H9 (cell line): ENCODE data around the gene NOL9. TPM values are rescaled to one million over a fixed set of nuclear protein-coding genes. Genes with fewer than 3 reads are reported as not detected.

Experiments used
- DNase-seq: peaks from one replicate; pipeline ENCODE4 v3.0.0-alpha.2; 2017
- H2AFZ ChIP-seq: one replicate; pipeline ENCODE4 v1.6.1; 2013; ENCODE audit warnings: mild to moderate bottlenecking, low read length, control low read depth, moderate library complexity
- H2AK5ac ChIP-seq: 2 replicates; pipeline ENCODE4 v1.6.1; 2013; ENCODE audit warnings: low read length, control low read depth, mixed read lengths; ENCODE audit not compliant: insufficient read length
- H2BK120ac ChIP-seq: one replicate; pipeline ENCODE4 v1.6.1; 2013; ENCODE audit warnings: low read depth, mild to moderate bottlenecking, low read length, control low read depth, inconsistent platforms; ENCODE audit not compliant: poor library complexity, severe bottlenecking
- H2BK12ac ChIP-seq: 2 replicates; pipeline ENCODE4 v1.6.1; 2013; ENCODE audit warnings: low read length, control low read depth, mixed read lengths, low read depth; ENCODE audit not compliant: insufficient read length
- H2BK15ac ChIP-seq: 2 replicates; pipeline ENCODE4 v1.6.1; 2013; ENCODE audit warnings: low read depth, low read length, control low read depth
- H2BK20ac ChIP-seq: one replicate; pipeline ENCODE4 v1.6.1; 2013; ENCODE audit warnings: low read depth, mild to moderate bottlenecking, low read length, control low read depth, inconsistent platforms; ENCODE audit not compliant: poor library complexity, severe bottlenecking
- H2BK5ac ChIP-seq: 2 replicates; pipeline ENCODE4 v1.6.1; 2013; ENCODE audit warnings: low read length, control low read depth, mixed read lengths; ENCODE audit not compliant: insufficient read length
- H3K14ac ChIP-seq: 2 replicates; pipeline ENCODE4 v1.6.1; 2013; ENCODE audit warnings: low read length, control low read depth; ENCODE audit not compliant: insufficient read depth
- H3K18ac ChIP-seq: 2 replicates; pipeline ENCODE4 v1.6.1; 2013; ENCODE audit warnings: low read depth, mild to moderate bottlenecking, mixed read lengths, low read length, control low read depth; ENCODE audit not compliant: insufficient read length
- H3K23ac ChIP-seq: 2 replicates; pipeline ENCODE4 v1.6.1; 2013; ENCODE audit warnings: low read length, control low read depth, mixed read lengths, low read depth; ENCODE audit not compliant: insufficient read length
- H3K23me2 ChIP-seq: 2 replicates; pipeline ENCODE4 v1.6.1; 2013; ENCODE audit warnings: low read depth, mild to moderate bottlenecking, mixed read lengths, low read length, control low read depth; ENCODE audit not compliant: insufficient read length, poor library complexity, severe bottlenecking
- H3K27ac ChIP-seq: 2 replicates; pipeline ENCODE4 v1.5.1; 2013; ENCODE audit warnings: low read length, control low read depth, mixed read lengths, low read depth; ENCODE audit not compliant: insufficient read length
- H3K27me3 ChIP-seq: 2 replicates; pipeline ENCODE4 v1.6.1; 2013; ENCODE audit warnings: low read length, control low read depth, inconsistent platforms; ENCODE audit not compliant: insufficient read depth
- H3K4ac ChIP-seq: 2 replicates; pipeline ENCODE4 v1.6.1; 2013; ENCODE audit warnings: low read depth, mild to moderate bottlenecking, control low read depth, inconsistent platforms, low read length, moderate library complexity
- H3K4me1 ChIP-seq: 2 replicates; pipeline ENCODE4 v1.6.1; 2013; ENCODE audit warnings: low read length, control low read depth, inconsistent platforms; ENCODE audit not compliant: insufficient read depth
- H3K4me2 ChIP-seq: 2 replicates; pipeline ENCODE4 v1.6.1; 2013; ENCODE audit warnings: low read length, control low read depth, mixed read lengths; ENCODE audit not compliant: insufficient read length, insufficient read depth
- H3K56ac ChIP-seq: 2 replicates; pipeline ENCODE4 v1.6.1; 2013; ENCODE audit warnings: low read depth, mild to moderate bottlenecking, mixed read lengths, low read length, control low read depth; ENCODE audit not compliant: insufficient read length
- H3K79me1 ChIP-seq: 2 replicates; pipeline ENCODE4 v1.6.1; 2013; ENCODE audit warnings: low read depth, mild to moderate bottlenecking, moderate library complexity, low read length, control low read depth, inconsistent platforms; ENCODE audit not compliant: insufficient read depth, poor library complexity, severe bottlenecking
- H3K79me2 ChIP-seq: 2 replicates; pipeline ENCODE4 v1.6.1; 2013; ENCODE audit warnings: low read length, control low read depth, inconsistent platforms; ENCODE audit not compliant: insufficient read depth
- H3K9ac ChIP-seq: 2 replicates; pipeline ENCODE4 v1.6.1; 2013; ENCODE audit warnings: low read length, control low read depth, mixed read lengths; ENCODE audit not compliant: insufficient read length; ENCODE audit errors: extremely low read depth
- H3K9me3 ChIP-seq: one replicate; pipeline ENCODE4 v1.6.1; 2013; ENCODE audit warnings: low read depth, low read length, inconsistent platforms; ENCODE audit not compliant: control insufficient read depth
- H3T11ph ChIP-seq: one replicate; pipeline ENCODE4 v1.6.1; 2013; ENCODE audit warnings: mild to moderate bottlenecking, low read length, control low read depth, inconsistent platforms
- H4K20me1 ChIP-seq: one replicate; pipeline ENCODE4 v1.6.1; 2013; ENCODE audit not compliant: control insufficient read depth, insufficient read length, insufficient read depth
- H4K5ac ChIP-seq: 2 replicates; pipeline ENCODE4 v1.6.1; 2013; ENCODE audit warnings: low read depth, mild to moderate bottlenecking, mixed read lengths, low read length, control low read depth; ENCODE audit not compliant: insufficient read length
- H4K8ac ChIP-seq: replicated peaks from 2 replicates; pipeline ENCODE4 v1.6.1; 2013; ENCODE audit warnings: low read length, control low read depth, mixed read lengths, low read depth; ENCODE audit not compliant: insufficient read length
- H4K91ac ChIP-seq: 2 replicates; pipeline ENCODE4 v1.6.1; 2013; ENCODE audit warnings: low read depth, mild to moderate bottlenecking, moderate library complexity, mixed read lengths, low read length, control low read depth; ENCODE audit not compliant: insufficient read length
- H3K27ac Mint-ChIP-seq, 3 experiments: 2 replicates in 2 of 3; 3 replicates in 1 of 3; pipeline ENCODE4 v1.8.0; 2020 to 2021; ENCODE audit warnings: mixed read lengths in 3 of 3, mild to moderate bottlenecking in 1 of 3, moderate library complexity in 1 of 3
- H3K27me3 Mint-ChIP-seq: 2 replicates; pipeline ENCODE4 v1.8.0; 2021; ENCODE audit warnings: low read depth, mild to moderate bottlenecking, moderate library complexity, mixed read lengths
- H3K36me3 Mint-ChIP-seq, 3 experiments: 2 replicates in 2 of 3; 3 replicates in 1 of 3; pipeline ENCODE4 v1.8.0; 2020 to 2021; ENCODE audit warnings: low read depth in 3 of 3, mixed read lengths in 3 of 3; ENCODE audit not compliant: insufficient read depth in 1 of 3
- H3K4me1 Mint-ChIP-seq, 2 experiments: 2 replicates each; pipeline ENCODE4 v1.8.0; 2020; ENCODE audit warnings: mixed read lengths in 2 of 2
- H3K4me3 Mint-ChIP-seq, 2 experiments: 2 replicates in 1 of 2; 3 replicates in 1 of 2; pipeline ENCODE4 v1.8.0; 2020 to 2021; ENCODE audit warnings: mild to moderate bottlenecking in 2 of 2, mixed read lengths in 2 of 2, moderate library complexity in 1 of 2
- H3K9me3 Mint-ChIP-seq, 2 experiments: 2 replicates in 1 of 2; 3 replicates in 1 of 2; pipeline ENCODE4 v1.8.0; 2020; ENCODE audit warnings: mild to moderate bottlenecking in 2 of 2, mixed read lengths in 2 of 2, moderate library complexity in 1 of 2
- CTCF ChIP-seq: fragments of 200-600 bp; sonication (generic); conservative IDR thresholded peaks from 3 replicates; pipeline ENCODE4 v1.8.0; 2021; ENCODE audit warnings: antibody characterized with exemption, mild to moderate bottlenecking
- WGBS: extraction: QIAGEN DNeasy Blood & Tissue Kit; methylation state at CpG from one replicate; pipeline ENCODE4 v1.1.7; 2013; ENCODE audit warnings: missing lambda C conversion rate, low lambda C conversion rate, mixed read lengths; ENCODE audit not compliant: insufficient read length; ENCODE audit errors: extremely low coverage; 5-methylcytosine and 5-hydroxymethylcytosine counted together
- total RNA-seq: library from RNA; stranded (reverse); gene quantifications from 2 replicates; pipeline ENCODE4 v1.2.1, GENCODE V29; 2021

NOL9 gene
- total RNA-seq, 1 experiment from 2014 or later, result 50.4 TPM

- H2BK20ac ChIP-seq, result no peak overlapping the region
- H2AK5ac ChIP-seq, result no peak overlapping the region
- no peaks in the 10 kb centered on the region for H4K20me1 ChIP-seq
- H3K27me3 Mint-ChIP-seq, result no peaks in the 10 kb centered on the region
- no peak overlapping the region for H3K4me2 ChIP-seq
- no peak overlapping the region for H3K56ac ChIP-seq
- H3K27me3 ChIP-seq, result no peaks in the 10 kb centered on the region
- H3K79me1 ChIP-seq, result no peaks in the 10 kb centered on the region
- no peak overlapping the region for H3K27ac ChIP-seq
- no peak overlapping the region for H3K4me3 Mint-ChIP-seq
- no peak overlapping the region for H4K8ac ChIP-seq
- no peak overlapping the region for H2BK120ac ChIP-seq
- peaks cover 19 to 47% (median 43%) of the 10 kb centered on the region in 3 experiments; a peak in 6 of 7 replicates for H3K36me3 Mint-ChIP-seq
- no peaks in the 10 kb centered on the region for H3K23me2 ChIP-seq
- H3K27ac Mint-ChIP-seq, result no peak overlapping the region
- H2BK5ac ChIP-seq, result no peak overlapping the region
- H3K14ac ChIP-seq, result no peak overlapping the region
- H2BK12ac ChIP-seq, result no peak overlapping the region
- H3K9me3 Mint-ChIP-seq, result no peaks in the 10 kb centered on the region
- peak; percentile 68 for TF ChIP-seq CTCF
- H3K9me3 ChIP-seq, result no peaks in the 10 kb centered on the region
- H3K4me1 Mint-ChIP-seq, result peaks cover 20 to 39% of the 10 kb centered on the region in 2 experiments
- no peaks in the 10 kb centered on the region for H3K79me2 ChIP-seq
- no peak overlapping the region for H2BK15ac ChIP-seq
- H2AFZ ChIP-seq, result no peak overlapping the region
- no peak overlapping the region for H3T11ph ChIP-seq
- no CpG with 5 or more reads among the region's 10 CpGs for WGBS
- no peak overlapping the region for H3K4ac ChIP-seq
- H3K18ac ChIP-seq, result no peak overlapping the region
- H4K91ac ChIP-seq, result no peak overlapping the region
- no peak overlapping the region for H3K23ac ChIP-seq
- H3K4me1 ChIP-seq, result peaks cover 3% of the 10 kb centered on the region; the same call in 1 of the 2 replicates
- H4K5ac ChIP-seq, result no peak overlapping the region
- no peak for DNase-seq
- H3K9ac ChIP-seq, result no peak overlapping the region
Observed at GRCh38 chr1:6472391-6472790, 81.9 kb downstream of the NOL9 start.
